ENCODE data around the gene THSD7A. TPM values are rescaled to one million over a fixed set of nuclear protein-coding genes. Genes with fewer than 3 reads are reported as not detected.

THSD7A gene
- total and polyA plus RNA-seq, 10 of the 15 experiments (the other 5 are each of a cell fraction or from before 2014, with no cell fraction given), result 0.03 to 0.09 (median 0.03) TPM; not detected in 7

- H4K20me1 ChIP-seq (ENCODE audit: control insufficient read depth, insufficient read depth), result no peaks in the 10 kb centered on the region
- DNase-seq (ENCODE audit: low read depth, low spot score), result no peak
- ChIA-PET CTCF (no interaction called here), SMC1A (ENCODE audit: uncharacterized antibody, unreplicated experiment) (no interaction called here), POLR2A (no interaction called here), RAD21 (ENCODE audit: unreplicated experiment) (no interaction called here)
- BruUV-seq (replicated peaks), result no TSS peak
- TF ChIP-seq NR2F1 (conservative IDR thresholded peaks at IDR 0.05) (no peak), SPI1 (IDR thresholded peaks at IDR 0.05; ENCODE audit: borderline replicate concordance, insufficient read depth, low read depth, low read length) (no peak)
- H3K36me3 ChIP-seq (ENCODE audit: control insufficient read depth in 2 of 2, insufficient read depth in 2 of 2, low read length in 1 of 2), result no peaks in the 10 kb centered on the region
- H3K27ac ChIP-seq (ENCODE audit: control insufficient read depth, insufficient read depth), result no peak overlapping the region
- no peak overlapping the region for H2AFZ ChIP-seq (ENCODE audit: control insufficient read depth, low read depth, low read length)
- in situ Hi-C loops (cut with MboI) (no loop called here), intact Hi-C loops (cut with micrococcal nuclease; ENCODE audit: unreplicated experiment) (no loop called here)
- no peak overlapping the region for H3K4me2 ChIP-seq (ENCODE audit: control insufficient read depth, insufficient read depth)
- no peaks in the 10 kb centered on the region for H3K9me3 ChIP-seq (replicated peaks; ENCODE audit: control insufficient read depth, insufficient read depth, low read length)
- ATAC-seq, result no peak
- no peaks in the 10 kb centered on the region for H3K27me3 ChIP-seq (replicated peaks in 1 of 2; ENCODE audit: control insufficient read depth in 2 of 2, insufficient read depth in 2 of 2, low read length in 1 of 2)
- FAIRE-seq, result no peak
- H3K79me2 ChIP-seq (ENCODE audit: control insufficient read depth, insufficient read depth, low read length), result no peaks in the 10 kb centered on the region
- no peak overlapping the region for H3K4me3 ChIP-seq
- H3K9ac ChIP-seq (ENCODE audit: control insufficient read depth, insufficient read depth, low read length), result no peak overlapping the region
- H3K4me1 ChIP-seq (ENCODE audit: control insufficient read depth, insufficient read depth, low read length), result no peaks in the 10 kb centered on the region
- 23% methylated on average over 5 of the region's 5 CpGs for WGBS (ENCODE audit: insufficient coverage, insufficient replicate concordance, low lambda C conversion rate, missing lambda C conversion rate)
These were observed 49.7 kb upstream of the THSD7A start for GRCh38 chr7:11881680-11882079.

- ATAC-seq, result no peak
- Histone ChIP-seq H3K9ac (ENCODE audit: control insufficient read depth, insufficient read depth, low read length) (no peak overlapping the region), H3K4me2 (ENCODE audit: control insufficient read depth, insufficient read depth) (no peak overlapping the region), H3K27me3 (replicated peaks in 1 of 2; ENCODE audit: control insufficient read depth in 2 of 2, insufficient read depth in 2 of 2, low read length in 1 of 2) (no peaks in the 10 kb centered on the region), H3K4me1 (ENCODE audit: control insufficient read depth, insufficient read depth, low read length) (no peaks in the 10 kb centered on the region), H2AFZ (ENCODE audit: control insufficient read depth, low read depth, low read length) (no peak overlapping the region), H3K27ac (ENCODE audit: control insufficient read depth, insufficient read depth) (no peak overlapping the region), H3K79me2 (ENCODE audit: control insufficient read depth, insufficient read depth, low read length) (no peaks in the 10 kb centered on the region), H3K36me3 (ENCODE audit: control insufficient read depth in 2 of 2, insufficient read depth in 2 of 2, low read length in 1 of 2) (no peaks in the 10 kb centered on the region), H3K9me3 (replicated peaks; ENCODE audit: control insufficient read depth, insufficient read depth, low read length) (no peaks in the 10 kb centered on the region), H3K4me3 (no peak overlapping the region), H4K20me1 (ENCODE audit: control insufficient read depth, insufficient read depth) (no peaks in the 10 kb centered on the region)
- POLR2A ChIA-PET, result no interaction called here
- RAD21 ChIA-PET (ENCODE audit: unreplicated experiment), result no interaction called here
- TF ChIP-seq GATAD2B (conservative IDR thresholded peaks at IDR 0.05; ENCODE audit: low read depth) (no peak), IKZF1 (conservative IDR thresholded peaks at IDR 0.05) (no peak), E2F4 (IDR thresholded peaks at IDR 0.05; ENCODE audit: low read depth, low read length) (no peak), CTCF (IDR thresholded peaks at IDR 0.05 in 2 of 3, conservative IDR thresholded peaks at IDR 0.05 in 1 of 3; ENCODE audit: control insufficient read depth in 2 of 3, extremely low read depth in 1 of 3, insufficient read depth in 1 of 3, low read depth in 3 of 3, low read length in 3 of 3) (no peak), ZNF622 (IDR thresholded peaks at IDR 0.05) (no peak), RCOR1 (conservative IDR thresholded peaks at IDR 0.05; ENCODE audit: low read depth, low read length) (no peak), USF1 (IDR thresholded peaks at IDR 0.05; ENCODE audit: borderline replicate concordance, extremely low read length, insufficient read depth, low read depth, low read length) (no peak), RAD21 (IDR thresholded peaks at IDR 0.05; ENCODE audit: insufficient read depth, low read depth, low read length) (no peak)
- in situ Hi-C loops (cut with MboI), result no loop called here
- 9% methylated on average over 1 of the region's 1 CpG for WGBS (ENCODE audit: insufficient coverage, insufficient replicate concordance, low lambda C conversion rate, missing lambda C conversion rate)
- intact Hi-C loops (cut with micrococcal nuclease; ENCODE audit: unreplicated experiment), result no loop called here
- CTCF ChIA-PET, result no interaction called here
- BruUV-seq (replicated peaks), result no TSS peak
- no peak for FAIRE-seq
- no peak for DNase-seq (ENCODE audit: low read depth, low spot score)
- SMC1A ChIA-PET (ENCODE audit: uncharacterized antibody, unreplicated experiment), result interaction anchor here (1.2 to 1.3 kb wide), 2 partner anchors 10 to 308 kb away, joined by 3 to 4 read pairs; no protein-coding TSS in a partner anchor
These were observed 43.6 kb upstream of the THSD7A start for GRCh38 chr7:11875635-11876034.
